ENCODE data around the gene EXOC3L1. TPM values are rescaled to one million over a fixed set of nuclear protein-coding genes. Genes with fewer than 3 reads are reported as not detected.

Gene EXOC3L1
- total and polyA plus RNA-seq, 4 donors = 1.1 to 5.5 (median 3.8) TPM

- peak within 1 kb of the TSS; percentile 68 for H3K4me3 ChIP-seq (ENCODE audit: low read depth, low read length)
- peaks cover 31% of the 10 kb centered on the region for H3K36me3 ChIP-seq (ENCODE audit: control insufficient read depth, insufficient read depth, low read length)
- peak within 1 kb of the TSS; percentile 87 for H3K27ac ChIP-seq (ENCODE audit: low read depth, low read length)
- no peaks in the 10 kb centered on the region for H3K27me3 ChIP-seq (ENCODE audit: control insufficient read depth, insufficient read depth, low read length)
- WGBS (ENCODE audit: insufficient coverage) = under 1% methylated on average over 77 of the region's 77 CpGs
- DNase-seq (ENCODE audit: low read depth in 4 of 6, low spot score in 6 of 6) = peak; percentile 91 to 99 (median 92)
- no peaks in the 10 kb centered on the region for H3K9me3 ChIP-seq (ENCODE audit: control insufficient read depth, insufficient read depth, low read length)
- peaks cover 49% of the 10 kb centered on the region for H3K4me1 ChIP-seq (ENCODE audit: control insufficient read depth, insufficient read depth, low read length)
These were observed 6.1 kb downstream of the EXOC3L1 start, which contains the start of gene MATCAP1 for GRCh38 chr16:67183627-67184452. Gene MATCAP1 (minus strand): TSS chr16:67183963. CDS start chr16:67180610, 3,353 bp downstream.

GRCh38 chr16:67183284-67183626, 6.7 kb downstream of the EXOC3L1 start:
- H3K27me3 ChIP-seq (ENCODE audit: control insufficient read depth, insufficient read depth, low read length) = no peaks in the 10 kb centered on the region
- H3K27ac ChIP-seq (ENCODE audit: low read depth, low read length) = peak overlapping the region; percentile 87
- H3K4me1 ChIP-seq (ENCODE audit: control insufficient read depth, insufficient read depth, low read length) = peaks cover 50% of the 10 kb centered on the region
- H3K4me3 ChIP-seq (ENCODE audit: low read depth, low read length) = peak overlapping the region; percentile 68
- H3K36me3 ChIP-seq (ENCODE audit: control insufficient read depth, insufficient read depth, low read length) = peaks cover 27% of the 10 kb centered on the region
- WGBS (ENCODE audit: insufficient coverage) = 3% methylated on average over 6 of the region's 11 CpGs
- H3K9me3 ChIP-seq (ENCODE audit: control insufficient read depth, insufficient read depth, low read length) = no peaks in the 10 kb centered on the region
- DNase-seq (ENCODE audit: low read depth in 4 of 6, low spot score in 6 of 6) = no peak

GRCh38 chr16:67182288-67182687, 7.6 kb downstream of the EXOC3L1 start:
- peaks cover 27% of the 10 kb centered on the region for H3K36me3 ChIP-seq (ENCODE audit: control insufficient read depth, insufficient read depth, low read length)
- peaks cover 53% of the 10 kb centered on the region for H3K4me1 ChIP-seq (ENCODE audit: control insufficient read depth, insufficient read depth, low read length)
- 96% methylated on average over 2 of the region's 2 CpGs for WGBS (ENCODE audit: insufficient coverage)
- DNase-seq (ENCODE audit: low read depth in 4 of 6, low spot score in 6 of 6) = no peak
- H3K27ac ChIP-seq (ENCODE audit: low read depth, low read length) = no peak overlapping the region
- no peak overlapping the region for H3K4me3 ChIP-seq (ENCODE audit: low read depth, low read length)
- H3K27me3 ChIP-seq (ENCODE audit: control insufficient read depth, insufficient read depth, low read length) = no peaks in the 10 kb centered on the region
- no peaks in the 10 kb centered on the region for H3K9me3 ChIP-seq (ENCODE audit: control insufficient read depth, insufficient read depth, low read length)

- Histone ChIP-seq H3K9me3 (ENCODE audit: control insufficient read depth, insufficient read depth, low read length) (no peaks in the 10 kb centered on the region), H3K27ac (ENCODE audit: low read depth, low read length) (no peak overlapping the region), H3K27me3 (ENCODE audit: control insufficient read depth, insufficient read depth, low read length) (no peaks in the 10 kb centered on the region), H3K4me3 (ENCODE audit: low read depth, low read length) (no peak overlapping the region), H3K4me1 (ENCODE audit: control insufficient read depth, insufficient read depth, low read length) (peaks cover 52% of the 10 kb centered on the region), H3K36me3 (ENCODE audit: control insufficient read depth, insufficient read depth, low read length) (peaks cover 29% of the 10 kb centered on the region)
- 94% methylated on average over 2 of the region's 2 CpGs for WGBS (ENCODE audit: insufficient coverage)
- no peak for DNase-seq (ENCODE audit: low read depth in 4 of 6, low spot score in 6 of 6)
These were observed 8.6 kb downstream of the EXOC3L1 start for GRCh38 chr16:67181346-67181745.

GRCh38 chr16:67180166-67180565, 9.8 kb downstream of the EXOC3L1 start:
- no peaks in the 10 kb centered on the region for H3K9me3 ChIP-seq (ENCODE audit: control insufficient read depth, insufficient read depth, low read length)
- H3K36me3 ChIP-seq (ENCODE audit: control insufficient read depth, insufficient read depth, low read length) = peaks cover 32% of the 10 kb centered on the region
- no peak for DNase-seq (ENCODE audit: low read depth in 4 of 6, low spot score in 6 of 6)
- peaks cover 3% of the 10 kb centered on the region for H3K27me3 ChIP-seq (ENCODE audit: control insufficient read depth, insufficient read depth, low read length)
- 93% methylated on average over 16 of the region's 16 CpGs for WGBS (ENCODE audit: insufficient coverage)
- peaks cover 57% of the 10 kb centered on the region for H3K4me1 ChIP-seq (ENCODE audit: control insufficient read depth, insufficient read depth, low read length)
- no peak overlapping the region for H3K27ac ChIP-seq (ENCODE audit: low read depth, low read length)
- H3K4me3 ChIP-seq (ENCODE audit: low read depth, low read length) = no peak overlapping the region

- H3K9me3 ChIP-seq (ENCODE audit: control insufficient read depth, insufficient read depth, low read length) = no peaks in the 10 kb centered on the region
- no peak for DNase-seq (ENCODE audit: low read depth in 4 of 6, low spot score in 6 of 6)
- 90% methylated on average over 11 of the region's 13 CpGs for WGBS (ENCODE audit: insufficient coverage)
- peaks cover 57% of the 10 kb centered on the region for H3K4me1 ChIP-seq (ENCODE audit: control insufficient read depth, insufficient read depth, low read length)
- no peak overlapping the region for H3K4me3 ChIP-seq (ENCODE audit: low read depth, low read length)
- H3K27me3 ChIP-seq (ENCODE audit: control insufficient read depth, insufficient read depth, low read length) = peaks cover 8% of the 10 kb centered on the region
- peaks cover 36% of the 10 kb centered on the region for H3K36me3 ChIP-seq (ENCODE audit: control insufficient read depth, insufficient read depth, low read length)
- H3K27ac ChIP-seq (ENCODE audit: low read depth, low read length) = no peak overlapping the region
These were observed 10.4 kb downstream of the EXOC3L1 start for GRCh38 chr16:67179421-67180080.

- H3K27me3 ChIP-seq (ENCODE audit: control insufficient read depth, insufficient read depth, low read length) = peaks cover 17% of the 10 kb centered on the region
These were observed 11.9 kb downstream of the EXOC3L1 start for GRCh38 chr16:67177743-67178699.

GRCh38 chr16:67176662-67177061, 13.3 kb downstream of the EXOC3L1 start:
- H3K27me3 ChIP-seq (ENCODE audit: control insufficient read depth, insufficient read depth, low read length) = peaks cover 19% of the 10 kb centered on the region
- no peak overlapping the region for H3K27ac ChIP-seq (ENCODE audit: low read depth, low read length)
- no peaks in the 10 kb centered on the region for H3K9me3 ChIP-seq (ENCODE audit: control insufficient read depth, insufficient read depth, low read length)
- H3K4me1 ChIP-seq (ENCODE audit: control insufficient read depth, insufficient read depth, low read length) = peaks cover 60% of the 10 kb centered on the region
- WGBS (ENCODE audit: insufficient coverage) = 81% methylated on average over 12 of the region's 12 CpGs
- H3K36me3 ChIP-seq (ENCODE audit: control insufficient read depth, insufficient read depth, low read length) = peaks cover 36% of the 10 kb centered on the region
- H3K4me3 ChIP-seq (ENCODE audit: low read depth, low read length) = no peak overlapping the region
- DNase-seq (ENCODE audit: low read depth in 4 of 6, low spot score in 6 of 6) = no peak

More at GRCh38 chr16:67177743-67178699, 11.9 kb downstream of the EXOC3L1 start:
- Histone ChIP-seq H3K27ac (ENCODE audit: low read depth, low read length) (no peak overlapping the region), H3K9me3 (ENCODE audit: control insufficient read depth, insufficient read depth, low read length) (no peaks in the 10 kb centered on the region), H3K4me3 (ENCODE audit: low read depth, low read length) (peak overlapping the region; percentile 18), H3K4me1 (ENCODE audit: control insufficient read depth, insufficient read depth, low read length) (peaks cover 61% of the 10 kb centered on the region), H3K36me3 (ENCODE audit: control insufficient read depth, insufficient read depth, low read length) (peaks cover 36% of the 10 kb centered on the region)
- DNase-seq (ENCODE audit: low read depth in 4 of 6, low spot score in 6 of 6) = peak in 2 of 6 donors; percentile 71 to 87
- 11% methylated on average over 72 of the region's 73 CpGs for WGBS (ENCODE audit: insufficient coverage)

GRCh38 chr16:67174706-67175231, 15.2 kb downstream of the EXOC3L1 start:
- Histone ChIP-seq H3K27me3 (ENCODE audit: control insufficient read depth, insufficient read depth, low read length) (peaks cover 33% of the 10 kb centered on the region), H3K4me3 (ENCODE audit: low read depth, low read length) (peak overlapping the region; percentile 37), H3K9me3 (ENCODE audit: control insufficient read depth, insufficient read depth, low read length) (no peaks in the 10 kb centered on the region), H3K27ac (ENCODE audit: low read depth, low read length) (no peak overlapping the region), H3K36me3 (ENCODE audit: control insufficient read depth, insufficient read depth, low read length) (peaks cover 28% of the 10 kb centered on the region), H3K4me1 (ENCODE audit: control insufficient read depth, insufficient read depth, low read length) (peaks cover 67% of the 10 kb centered on the region)
- DNase-seq (ENCODE audit: low read depth in 4 of 6, low spot score in 6 of 6) = no peak
- WGBS (ENCODE audit: insufficient coverage) = 23% methylated on average over 31 of the region's 31 CpGs
